GM21381 (cell line): ENCODE results near the gene TPST1.
"Not testable (repeated sequence)": the region's sequence is repeated elsewhere in the genome, so short reads cannot be mapped to it uniquely, and the experiment has no call there.

Source experiments
- ATAC-seq: cut with Tn5 transposase; IDR thresholded peaks from one replicate; pipeline ENCODE4 v1.9.1; 2021; ENCODE audit warnings: mild to moderate bottlenecking, moderate library complexity; ENCODE audit not compliant: unreplicated experiment

The TPST1 gene

DNA sequence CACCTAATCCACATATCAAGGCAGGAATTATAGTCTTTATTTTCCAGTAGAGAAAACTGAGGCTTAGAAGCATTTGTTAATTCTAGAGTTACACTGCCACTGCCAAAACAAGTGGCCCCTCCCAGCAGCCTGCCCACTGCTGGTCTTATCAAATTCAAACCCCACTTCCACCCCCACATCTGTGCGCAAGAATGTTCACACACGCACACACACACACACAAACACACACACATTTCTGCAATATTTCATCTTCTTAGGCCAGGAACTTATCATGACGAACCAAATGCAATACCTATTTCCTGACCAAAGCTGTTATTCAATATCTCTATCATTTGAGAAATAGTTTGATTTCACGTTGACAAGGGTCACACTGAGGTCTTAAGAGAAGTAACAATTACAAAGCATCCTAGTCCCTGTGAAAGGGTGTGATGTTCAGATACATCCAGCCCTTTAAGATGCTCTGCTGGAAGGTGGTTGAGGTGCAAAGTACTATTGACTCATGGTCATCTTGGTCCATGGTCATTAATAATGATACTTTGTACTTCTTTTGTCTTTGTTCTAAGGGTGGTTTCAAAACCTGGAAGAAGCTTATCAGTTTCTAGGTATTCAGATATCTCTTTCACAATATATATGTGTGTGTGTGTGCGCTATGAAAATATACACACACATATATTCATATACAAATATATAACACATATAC is 169.2 kb downstream of the TPST1 start:
- ATAC-seq, result not testable (repeated sequence)

DNA sequence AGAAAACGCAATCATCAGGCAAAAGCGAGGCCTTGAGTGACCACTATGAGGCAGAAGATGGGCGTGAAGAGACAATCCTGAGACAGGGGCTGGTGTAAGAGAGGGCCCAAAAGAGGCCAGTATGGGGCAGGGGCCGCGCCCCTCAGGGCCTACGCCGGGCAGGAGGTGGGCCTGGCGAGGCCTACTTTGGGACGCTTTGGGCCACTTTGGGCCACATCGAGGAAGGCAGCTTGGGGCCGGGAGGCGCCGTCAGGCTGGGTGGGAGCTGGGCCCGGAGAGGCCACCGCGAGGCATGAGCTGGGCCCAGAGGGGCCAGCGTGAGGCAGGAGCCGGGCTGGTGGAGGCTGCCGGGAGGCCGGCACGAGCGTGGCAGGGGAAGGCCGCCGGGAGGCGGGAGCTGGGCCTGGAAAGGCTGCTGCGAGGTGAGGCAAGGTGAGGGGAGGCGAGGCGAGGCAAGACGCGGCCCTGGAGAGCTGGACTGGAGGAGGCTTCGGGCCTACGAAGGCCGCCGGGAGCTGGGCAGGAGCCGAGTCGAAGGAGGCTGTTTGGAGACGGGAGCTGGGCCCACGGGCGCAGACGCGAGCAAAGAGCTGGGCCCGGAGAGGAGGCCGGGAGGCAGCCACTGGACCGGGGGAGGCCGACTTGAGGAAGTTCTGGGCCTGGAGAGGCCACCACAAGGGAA is 171.3 kb downstream of the TPST1 start:
- no peak for ATAC-seq

DNA sequence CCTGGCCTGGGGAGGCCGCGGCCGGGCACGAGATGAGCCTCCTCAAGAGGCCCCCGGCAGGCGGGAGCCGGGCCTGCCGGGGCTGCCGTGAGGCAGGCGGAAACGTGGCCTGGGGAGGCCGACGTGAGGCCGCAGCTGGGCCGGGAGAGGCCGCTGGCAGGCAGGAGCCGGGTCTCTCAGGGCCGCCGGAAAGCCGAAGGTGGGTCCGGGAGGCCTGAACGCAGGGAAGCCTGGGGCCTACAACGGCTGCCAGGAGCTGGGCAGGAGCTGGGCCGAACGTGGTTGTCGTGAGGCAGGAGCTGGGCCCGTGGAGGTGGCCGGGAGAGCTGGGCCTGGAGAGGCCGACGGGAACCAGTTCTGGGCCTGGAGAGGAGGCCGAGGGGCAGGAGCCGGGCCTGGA is 171.9 kb downstream of the TPST1 start:
- ATAC-seq, result no peak

DNA sequence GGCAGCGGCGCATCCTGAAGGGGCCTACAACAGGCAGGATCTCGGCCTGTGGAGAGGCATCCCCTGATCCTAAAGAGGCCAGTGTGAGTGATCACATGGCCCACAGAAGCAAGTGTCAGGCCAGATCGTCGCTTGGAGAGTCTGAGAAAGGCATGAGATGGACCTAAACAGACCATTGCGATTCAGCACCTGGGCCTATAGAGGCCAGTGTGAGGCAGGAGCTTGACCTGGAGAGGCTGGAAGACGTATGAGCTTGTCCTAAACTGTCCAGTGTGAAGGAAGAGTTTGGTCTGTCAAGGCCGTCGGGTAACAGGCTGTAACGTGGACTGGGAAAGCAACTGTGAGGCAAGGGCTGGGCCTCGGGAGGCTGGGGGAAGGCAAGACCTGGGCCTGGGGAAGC is 172.6 kb downstream of the TPST1 start:
- no peak for ATAC-seq

DNA sequence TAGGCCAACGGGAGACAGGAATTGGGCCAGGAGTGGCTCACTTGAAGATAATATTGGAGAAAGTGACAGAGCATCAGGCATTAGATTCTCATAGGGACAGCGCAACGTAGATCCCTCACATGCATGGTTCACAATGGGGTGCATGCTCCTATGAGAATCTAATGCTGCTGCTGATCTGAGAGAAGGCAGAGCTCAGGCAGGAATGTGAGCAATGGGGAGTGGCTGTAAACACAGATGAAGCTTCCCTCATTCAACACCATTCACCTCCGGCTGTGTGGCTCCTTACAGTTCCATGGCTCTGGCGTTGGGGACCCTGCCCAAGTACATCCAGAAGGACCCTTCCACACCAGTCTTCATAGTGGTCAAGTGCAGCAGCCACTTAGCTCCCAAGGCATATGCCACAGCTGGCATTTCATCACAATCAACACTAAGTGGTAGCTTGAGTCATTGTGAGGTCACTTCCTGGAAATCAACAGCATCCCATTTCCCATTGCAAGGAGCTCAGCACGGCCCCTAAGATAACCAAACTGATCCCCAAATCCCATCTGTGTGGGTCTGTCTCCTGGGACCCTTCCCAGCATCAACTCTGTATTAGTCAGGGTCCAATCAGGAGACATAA is 174.5 kb downstream of the TPST1 start:
- ATAC-seq, result no peak

DNA sequence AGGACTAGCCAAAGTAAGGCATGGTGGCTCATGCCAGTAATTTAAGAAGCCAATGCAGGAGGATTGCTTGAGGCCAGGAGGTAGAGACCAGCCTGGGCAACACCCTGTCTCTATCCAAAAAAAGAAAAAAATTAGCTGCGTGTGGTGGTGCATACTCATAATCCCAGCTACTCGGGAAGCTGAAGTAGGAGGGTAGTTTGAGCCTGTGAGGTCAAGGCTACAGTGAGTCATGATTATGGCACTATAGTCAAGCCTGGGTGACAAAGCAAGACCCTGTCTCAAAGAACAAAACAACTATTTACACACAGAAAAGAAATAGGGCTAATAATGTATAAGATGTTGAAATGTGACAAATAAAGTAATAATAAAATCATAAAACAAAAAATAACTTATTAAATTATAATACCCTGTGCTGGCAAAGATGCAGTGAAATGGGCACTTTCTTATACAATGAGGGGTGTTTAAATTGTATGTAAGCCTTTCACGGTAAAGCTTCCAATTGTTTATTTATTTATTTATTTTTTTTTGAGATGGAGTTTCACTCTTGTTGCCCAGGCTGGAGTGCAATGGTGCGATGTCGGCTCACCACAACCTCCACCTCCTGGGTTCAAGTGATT is 175.2 kb downstream of the TPST1 start:
- ATAC-seq, result no peak

DNA sequence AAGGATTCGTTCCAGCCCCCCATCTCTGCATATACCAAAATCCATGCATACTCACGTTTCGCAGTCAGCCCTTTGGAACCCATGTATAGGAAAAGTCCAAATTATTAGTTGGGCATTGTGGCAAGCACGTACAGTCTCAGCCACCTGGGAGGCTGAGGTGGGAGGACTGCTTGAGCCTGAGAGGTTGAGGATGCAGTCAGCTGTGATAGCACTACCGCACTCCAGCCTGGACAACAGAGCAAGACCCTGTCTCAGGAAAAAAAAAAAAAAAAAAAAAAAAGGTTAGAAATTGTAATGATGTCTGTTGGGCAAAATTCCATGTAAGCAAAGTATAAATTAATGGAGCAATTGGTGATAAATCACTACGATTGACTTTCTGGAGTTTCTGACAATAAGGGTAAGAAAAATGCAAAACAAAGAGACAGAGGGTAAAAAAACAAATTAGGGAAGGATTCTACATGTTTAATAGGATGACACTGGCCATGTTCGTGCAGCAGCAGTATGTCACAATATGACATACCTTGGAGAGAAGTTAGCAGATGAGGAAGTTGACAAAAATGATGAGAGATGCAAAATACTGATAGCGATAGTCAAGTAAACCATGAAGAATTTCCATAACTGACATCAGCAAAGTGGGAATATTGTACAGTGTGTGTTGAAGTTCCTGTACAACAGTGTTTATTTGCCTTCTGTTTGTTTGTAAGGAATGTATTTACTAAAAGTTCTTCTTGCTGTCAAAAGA is 177.2 kb downstream of the TPST1 start:
- not testable (repeated sequence) for ATAC-seq

DNA sequence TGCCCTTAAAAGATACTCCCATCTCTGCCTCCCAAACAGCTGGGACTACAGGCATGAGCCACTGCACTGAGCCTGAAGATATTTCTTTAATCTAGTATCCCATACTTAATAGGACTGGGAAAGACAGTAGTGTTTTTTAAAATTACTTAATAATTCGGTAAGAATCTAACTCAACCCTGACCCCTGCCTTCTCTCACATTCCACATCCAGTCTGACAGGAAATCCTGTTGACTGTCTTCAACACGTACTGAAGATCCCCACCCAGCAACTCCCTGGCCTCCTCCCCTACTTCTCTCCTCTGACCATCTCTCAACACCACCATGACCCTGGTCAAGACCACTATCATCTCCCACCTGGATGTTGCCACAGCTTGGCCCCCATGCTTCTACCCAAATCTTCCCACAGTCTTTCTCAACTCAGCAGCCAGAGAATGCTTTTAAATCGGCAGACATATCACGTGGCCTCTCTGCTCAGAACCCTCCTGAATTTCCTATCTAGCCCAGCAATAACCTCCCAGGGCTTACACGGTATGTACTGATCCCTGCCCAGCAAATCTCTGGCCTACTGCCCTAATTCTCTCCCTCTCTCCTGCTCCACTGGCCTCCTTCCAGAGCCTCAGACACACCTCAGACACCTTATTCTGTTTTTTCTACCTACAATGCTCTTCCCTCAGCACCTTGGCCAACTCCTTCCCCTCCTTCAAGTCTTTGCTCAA is 180.2 kb downstream of the TPST1 start:
- not testable (repeated sequence) for ATAC-seq

DNA sequence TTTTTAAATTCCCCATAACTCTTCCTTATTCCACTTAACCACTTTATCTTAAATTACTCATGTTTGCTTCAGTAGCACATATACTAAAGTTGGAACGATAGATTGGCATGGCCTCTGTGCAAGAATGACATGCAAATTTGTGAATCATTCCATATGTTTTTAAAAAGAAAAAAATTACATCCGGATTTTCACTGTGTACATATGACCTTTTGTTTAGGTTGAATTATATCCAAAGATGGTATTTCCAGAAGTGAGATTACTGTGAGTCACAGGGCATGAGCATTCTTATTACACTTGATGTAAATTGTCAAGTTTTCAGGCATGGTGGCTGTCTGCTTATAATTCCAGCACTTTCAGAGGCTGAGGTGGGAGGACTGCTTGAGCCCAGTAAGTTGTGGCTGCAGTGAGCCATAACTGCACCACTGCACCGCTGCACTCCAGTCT is 190.0 kb downstream of the TPST1 start:
- ATAC-seq, result not testable (repeated sequence)

DNA sequence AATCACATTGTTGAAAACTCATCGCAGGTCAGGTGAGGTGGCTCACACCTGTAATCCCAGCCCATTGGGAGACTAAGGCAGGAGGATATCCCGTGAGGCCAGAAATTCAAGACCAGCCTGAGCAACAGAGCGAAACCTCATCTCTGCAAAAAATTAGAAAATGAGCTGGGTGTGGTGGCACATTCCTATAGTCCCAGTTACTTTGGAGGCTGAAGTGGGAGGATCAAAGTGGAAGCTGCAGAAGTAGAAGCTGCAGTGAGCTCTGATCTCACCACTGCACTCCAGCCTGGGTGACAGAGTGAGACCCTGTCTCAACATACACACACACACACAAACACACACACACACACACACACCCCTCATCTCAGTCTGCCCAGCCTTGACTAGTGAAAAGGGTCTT is 190.9 kb downstream of the TPST1 start:
- ATAC-seq, result not testable (repeated sequence)

DNA sequence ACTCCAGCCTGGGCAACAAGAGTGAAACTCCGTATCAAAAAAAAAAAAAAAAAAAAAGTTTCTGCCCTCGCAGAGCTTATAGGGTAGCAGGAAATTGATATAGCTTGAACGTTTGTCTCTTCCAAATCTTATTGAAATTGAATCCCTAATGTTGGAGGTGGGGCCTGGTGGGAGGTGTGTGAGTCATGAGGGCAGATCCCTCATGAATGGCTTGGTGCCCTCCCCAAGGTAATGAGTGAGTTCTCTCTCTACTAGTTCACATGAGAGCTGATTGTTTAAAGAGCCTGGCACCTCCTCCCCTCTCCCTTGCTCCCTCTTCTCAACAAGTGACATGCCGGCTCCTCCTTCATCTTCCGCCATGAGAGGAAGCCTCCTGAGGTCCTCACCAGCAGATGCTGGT is 193.7 kb downstream of the TPST1 start:
- ATAC-seq, result not testable (repeated sequence)

DNA sequence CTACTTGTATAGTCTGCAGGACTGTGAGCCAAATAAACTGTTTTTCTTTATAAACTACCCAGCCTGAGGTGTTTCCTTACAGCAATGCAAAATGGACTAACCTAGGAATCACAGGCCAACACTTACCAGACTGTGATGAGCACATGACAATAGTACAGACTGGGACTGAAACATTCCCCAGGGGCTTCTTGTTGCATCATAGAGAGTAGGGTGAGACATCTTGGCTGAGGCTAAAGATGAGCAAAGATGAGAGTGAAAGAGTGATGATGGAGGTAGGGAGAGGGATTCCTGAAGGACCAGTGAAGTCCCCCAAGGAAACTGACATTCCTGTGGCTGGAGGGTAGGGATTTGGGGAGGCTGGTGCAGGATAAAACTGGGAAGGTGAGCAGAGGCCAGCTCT is 194.4 kb downstream of the TPST1 start:
- no peak for ATAC-seq

DNA sequence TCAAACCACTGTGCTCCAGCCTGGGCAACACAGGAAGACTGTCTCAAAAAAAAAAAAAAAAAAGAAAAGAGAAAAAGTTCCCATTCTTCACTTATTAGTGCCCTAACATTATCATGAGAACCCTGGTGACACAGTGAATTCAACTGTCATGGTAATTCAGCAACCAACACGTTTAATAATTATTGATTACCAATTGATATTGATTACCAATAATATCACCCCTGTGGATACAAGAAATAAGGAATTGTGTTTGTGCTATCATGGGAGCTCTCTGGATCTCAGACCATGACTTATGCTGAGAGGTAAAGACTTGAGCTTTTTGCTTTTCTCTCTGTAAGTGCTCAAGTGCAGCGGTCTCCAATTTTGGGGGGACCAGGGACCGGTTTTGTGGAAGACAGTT is 195.3 kb downstream of the TPST1 start:
- ATAC-seq, result no peak

DNA sequence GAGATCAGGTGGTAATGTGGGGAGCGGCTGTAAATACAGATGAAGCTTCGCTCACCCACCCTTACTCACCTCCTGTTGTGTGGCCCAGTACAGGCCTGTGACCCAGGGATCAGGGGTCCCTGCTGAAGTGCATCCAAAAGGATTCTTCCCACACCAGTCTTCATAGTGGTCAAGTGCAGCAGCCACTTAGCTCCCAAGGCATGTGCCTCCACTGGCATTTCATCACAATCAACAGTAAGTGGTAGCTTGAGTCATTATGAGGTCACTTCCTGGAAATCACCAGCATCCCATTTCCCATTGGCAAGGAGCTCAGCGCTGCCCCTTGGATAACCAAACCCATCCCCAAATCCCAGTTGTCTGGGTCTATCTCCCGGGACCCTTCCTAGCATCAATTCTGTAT is 196.0 kb downstream of the TPST1 start:
- ATAC-seq, result not testable (repeated sequence)

DNA sequence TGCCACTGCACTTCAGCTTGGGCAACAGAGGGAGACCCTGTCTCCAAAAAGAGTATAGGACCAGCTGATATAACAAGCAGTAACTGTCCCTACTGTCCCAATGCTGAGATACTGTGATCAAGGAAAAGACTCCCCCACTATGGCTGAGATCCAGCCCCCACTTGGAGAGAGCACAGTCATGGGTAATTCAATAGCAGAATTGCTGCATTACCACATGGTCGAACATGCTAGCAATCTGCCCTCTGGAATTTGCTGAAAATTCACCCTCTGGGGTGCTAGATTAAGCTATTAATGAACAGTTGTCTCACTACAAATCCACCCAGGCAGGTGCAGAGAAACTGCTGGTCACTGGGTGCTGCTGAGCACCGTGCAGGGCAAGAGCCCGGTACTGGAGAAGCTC is 196.8 kb downstream of the TPST1 start:
- ATAC-seq, result not testable (repeated sequence)

DNA sequence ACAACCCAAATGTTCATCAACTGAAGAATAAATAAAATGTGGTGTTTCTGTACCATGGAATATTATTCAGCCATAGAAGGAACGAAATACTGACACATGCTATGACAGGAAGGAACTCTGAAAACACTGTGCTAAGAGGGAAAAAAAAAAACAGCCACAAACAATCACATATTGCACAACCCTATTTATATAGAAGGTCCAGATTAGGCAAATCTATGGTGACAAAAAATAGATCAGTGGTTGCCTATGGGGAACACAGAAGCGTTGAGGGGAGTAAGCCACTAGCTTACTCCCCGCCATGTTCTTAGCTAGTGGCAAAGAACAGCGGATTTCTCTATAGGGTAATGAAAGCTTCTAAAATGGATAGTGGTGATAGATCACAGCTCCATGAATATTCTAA is 198.4 kb downstream of the TPST1 start:
- ATAC-seq, result no peak

DNA sequence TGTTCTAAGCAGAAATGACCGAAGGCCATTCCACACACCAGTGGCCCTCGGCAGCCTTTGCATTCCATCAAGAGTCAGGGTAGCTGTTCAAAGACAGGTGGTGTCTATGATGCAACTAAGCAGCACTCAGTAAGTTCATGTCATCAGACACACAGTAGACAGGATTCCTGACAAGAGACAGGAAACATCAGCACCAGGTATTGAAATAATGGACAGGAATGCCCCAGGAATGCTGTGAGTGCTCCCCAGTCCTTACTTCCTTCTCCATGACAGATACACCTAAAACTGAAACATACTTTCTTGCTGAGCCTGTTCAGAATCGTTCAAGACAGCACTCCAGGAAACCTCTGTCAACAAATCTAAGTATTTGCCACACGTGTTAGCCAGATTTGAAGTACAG is 204.4 kb downstream of the TPST1 start:
- ATAC-seq, result no peak
